GM12891 (cell line): ENCODE results near the gene SPAAR. TPM values are rescaled to one million over a fixed set of nuclear protein-coding genes. Genes with fewer than 3 reads are reported as not detected.

Experiments
- DNase-seq: peaks from one replicate; pipeline ENCODE4 v3.0.0; 2011; ENCODE audit warnings: low spot score; ENCODE audit not compliant: insufficient read length
- FAIRE-seq: peaks from 2 replicates; lab custom pipeline; 2011; peaks lifted over from hg19 to GRCh38; lab: Jason Lieb, UNC
- PAX5 ChIP-seq: IDR thresholded peaks from 2 replicates; pipeline ENCODE4 v1.6.1; 2011; ENCODE audit warnings: low read length, moderate library complexity, mild to moderate bottlenecking; ENCODE audit not compliant: insufficient read depth, severe bottlenecking
- POLR2A ChIP-seq: IDR thresholded peaks from 2 replicates; pipeline ENCODE4 v1.6.1; 2011; ENCODE audit warnings: low read depth, low read length, control low read depth
- POLR2AphosphoS5 ChIP-seq: IDR thresholded peaks from 2 replicates; pipeline ENCODE4 v1.6.1; 2011; ENCODE audit warnings: low read depth, low read length, control low read depth
- POU2F2 ChIP-seq: IDR thresholded peaks from 2 replicates; pipeline ENCODE4 v1.6.1; 2011; ENCODE audit warnings: low read depth, mild to moderate bottlenecking, control low read depth, low read length, moderate library complexity
- SPI1 ChIP-seq: IDR thresholded peaks from 2 replicates; pipeline ENCODE4 v1.6.1; 2011; ENCODE audit warnings: low read depth, low read length, control low read depth
- TAF1 ChIP-seq: IDR thresholded peaks from 2 replicates; pipeline ENCODE4 v1.6.1; 2011; ENCODE audit warnings: low read depth, low read length, control low read depth
- polyA plus RNA-seq: library from polyadenylated mRNA; unstranded; fragments of >200 nt; gene quantifications from one replicate; pipeline ENCODE4 v1.2.1, GENCODE V29; 2012; ENCODE audit warnings: low read depth, missing spikeins, inconsistent platforms; ENCODE audit not compliant: missing spikeins

Gene SPAAR
- polyA plus RNA-seq: not detected

GRCh38 chr9:35909274-35909673, at the start of gene SPAAR:
TSS of gene SPAAR (plus strand) at chr9:35909490. CDS start at chr9:35910464, 974 bp downstream.
- FAIRE-seq (no peak), DNase-seq (no peak)
- TF ChIP-seq PAX5: no peak
- no peak for TF ChIP-seq POU2F2
- TF ChIP-seq POLR2AphosphoS5: no peak
- no peak for TF ChIP-seq SPI1
- no peak for TF ChIP-seq TAF1
- no peak for TF ChIP-seq POLR2A

GRCh38 chr9:35859990-35860339, 49.3 kb upstream of the SPAAR start:
- FAIRE-seq (no peak), DNase-seq (no peak)

GRCh38 chr9:35861161-35861897, 48.0 kb upstream of the SPAAR start:
- DNase-seq (no peak), FAIRE-seq (no peak)
- TF ChIP-seq TAF1 (no peak), PAX5 (no peak), SPI1 (no peak), POLR2A (no peak), POLR2AphosphoS5 (no peak), POU2F2 (no peak)

More at GRCh38 chr9:35859990-35860339, 49.3 kb upstream of the SPAAR start:
- no peak for TF ChIP-seq TAF1
- no peak for TF ChIP-seq POLR2A
- TF ChIP-seq PAX5: no peak
- no peak for TF ChIP-seq SPI1
- TF ChIP-seq POU2F2: no peak
- no peak for TF ChIP-seq POLR2AphosphoS5

GRCh38 chr9:35862328-35862727, 47.0 kb upstream of the SPAAR start:
- FAIRE-seq (no peak), DNase-seq (no peak)
- TF ChIP-seq POLR2A (no peak), SPI1 (no peak), TAF1 (no peak), PAX5 (no peak)

GRCh38 chr9:35863583-35863982, 45.7 kb upstream of the SPAAR start:
- no peak for FAIRE-seq
- no peak for TF ChIP-seq POLR2A
- no peak for TF ChIP-seq TAF1
- no peak for TF ChIP-seq POU2F2
- no peak for TF ChIP-seq PAX5
- no peak for TF ChIP-seq SPI1
- no peak for TF ChIP-seq POLR2AphosphoS5
- no peak for DNase-seq

GRCh38 chr9:35864695-35865255, 44.5 kb upstream of the SPAAR start:
- FAIRE-seq: no peak
- no peak for DNase-seq
- TF ChIP-seq POLR2A (no peak), PAX5 (no peak), POLR2AphosphoS5 (no peak), TAF1 (no peak), SPI1 (no peak), POU2F2 (no peak)

GRCh38 chr9:35867538-35867937, 41.8 kb upstream of the SPAAR start:
- TF ChIP-seq SPI1 (no peak), POU2F2 (no peak), PAX5 (no peak), TAF1 (no peak), POLR2AphosphoS5 (no peak), POLR2A (no peak)
- DNase-seq: no peak
- no peak for FAIRE-seq

- TF ChIP-seq POLR2A: no peak
- TF ChIP-seq PAX5: no peak
- TF ChIP-seq SPI1: no peak
- no peak for TF ChIP-seq POLR2AphosphoS5
- no peak for TF ChIP-seq POU2F2
- TF ChIP-seq TAF1: no peak
- no peak for FAIRE-seq
- no peak for DNase-seq
These were observed 40.4 kb upstream of the SPAAR start for GRCh38 chr9:35868933-35869332.

GRCh38 chr9:35869621-35870216, 39.6 kb upstream of the SPAAR start:
- no peak for FAIRE-seq
- no peak for DNase-seq
- no peak for TF ChIP-seq SPI1
- TF ChIP-seq TAF1: no peak

- DNase-seq: no peak
- no peak for TF ChIP-seq POLR2A
- no peak for TF ChIP-seq POLR2AphosphoS5
- no peak for TF ChIP-seq POU2F2
- TF ChIP-seq SPI1: no peak
- no peak for FAIRE-seq
These were observed 38.9 kb upstream of the SPAAR start, which contains the start of gene OR13J1 for GRCh38 chr9:35870351-35870923. TSS of gene OR13J1 (minus strand) at chr9:35870401. CDS start at chr9:35870401, 0 bp downstream.
